Hepatic stellate cell (primary cell): ENCODE results near the gene NDUFA13.

Source experiments
- DNase-seq: peaks from one replicate; pipeline ENCODE4 v3.0.0; 2011; ENCODE audit warnings: low spot score

Gene NDUFA13

GRCh38 chr19:19571071-19571786, 55.2 kb downstream of the NDUFA13 start:
- no peak for DNase-seq

DNA sequence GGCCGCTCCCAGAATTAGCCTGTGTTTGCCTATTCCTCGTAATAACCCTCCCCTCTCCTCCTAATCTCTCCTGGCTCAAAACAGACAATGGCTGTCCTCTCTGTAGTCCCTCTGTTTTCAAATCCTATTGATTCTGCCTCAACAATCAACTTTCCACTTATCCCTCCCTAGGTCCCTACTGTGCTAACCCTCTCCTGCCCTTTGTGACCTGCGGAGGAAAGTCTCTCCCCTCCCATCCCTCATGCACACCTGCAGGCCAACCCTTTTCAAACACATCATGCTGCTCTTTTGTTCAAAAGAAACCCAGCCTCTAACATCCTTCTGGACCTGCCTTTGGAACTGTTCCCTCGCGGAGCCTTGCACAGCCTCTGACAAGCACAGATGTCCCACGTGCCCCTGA, 59.4 kb downstream of the NDUFA13 start:
- no peak for DNase-seq
